ENCODE measurements around the gene DLEC1.

Gene DLEC1

DNA sequence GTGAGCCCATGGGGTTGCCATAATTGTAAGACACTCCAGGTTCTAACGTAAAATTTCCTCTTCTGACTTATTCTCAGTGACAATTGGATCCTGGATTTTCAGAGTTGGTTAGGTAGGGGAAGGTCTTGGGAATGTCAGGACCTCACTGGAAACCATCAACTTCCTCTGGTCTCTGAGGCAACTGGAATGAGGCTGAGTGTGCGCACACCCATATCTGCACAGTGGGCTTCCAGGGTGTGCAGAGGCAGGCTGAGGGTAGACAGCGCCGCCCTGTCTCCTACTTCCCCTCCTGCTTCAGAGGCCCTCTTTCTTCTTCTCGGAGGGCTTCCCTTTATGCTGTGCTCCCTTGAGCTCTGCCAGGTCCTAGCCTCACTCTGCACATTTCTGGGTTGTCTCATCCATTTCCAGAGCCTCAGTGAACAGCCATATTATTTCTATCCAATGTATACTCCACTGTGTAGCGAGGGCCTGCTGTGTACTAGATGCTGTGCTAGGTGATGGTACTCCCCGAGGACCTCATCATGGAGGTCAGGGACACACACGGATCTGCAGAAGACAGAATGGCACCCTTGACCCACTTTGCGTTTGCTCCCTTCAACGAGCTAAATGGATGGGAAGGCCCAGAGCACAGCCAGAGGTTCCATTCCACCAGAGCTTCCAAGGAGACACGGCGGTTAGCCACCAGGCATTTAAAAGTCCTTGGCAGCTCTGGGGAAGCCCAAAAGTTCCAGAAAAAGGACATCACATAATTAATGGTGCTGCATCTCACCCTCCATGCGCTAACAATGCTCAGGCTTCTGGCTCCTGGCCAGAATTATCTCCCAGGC is 79.6 kb downstream of the DLEC1 start:
- DNase-seq (no peak), ATAC-seq (replicated peaks) (no peak)
- H3K4me1 Mint-ChIP-seq (ENCODE audit: low read depth in 2 of 2) = peaks cover 12 to 14% of the 10 kb centered on the region in 2 donors
- no peak overlapping the region for H3K4me3 Mint-ChIP-seq
- peak overlapping the region; percentile 58 to 80 for H3K27ac Mint-ChIP-seq
- no peaks in the 10 kb centered on the region for H3K27me3 Mint-ChIP-seq
- H3K9me3 Mint-ChIP-seq = no peaks in the 10 kb centered on the region
- H3K36me3 Mint-ChIP-seq (ENCODE audit: insufficient read depth) = peaks cover 41% of the 10 kb centered on the region

DNA sequence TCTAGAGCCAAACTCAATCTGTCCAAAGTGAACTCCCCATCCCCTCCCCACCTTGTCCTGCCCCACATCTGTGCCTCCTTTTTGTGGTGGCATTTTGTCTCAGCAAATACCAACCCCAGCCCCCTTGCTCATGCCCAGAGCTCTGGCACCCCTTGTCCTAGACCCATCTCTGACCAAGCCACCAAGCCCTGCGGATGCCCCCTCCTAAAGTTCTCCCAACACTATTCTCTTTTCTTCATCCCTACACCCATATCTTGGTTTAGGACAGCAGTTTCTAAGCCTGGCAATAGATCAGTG is 80.2 kb downstream of the DLEC1 start:
- H3K27me3 Mint-ChIP-seq = no peaks in the 10 kb centered on the region
- H3K4me1 Mint-ChIP-seq (ENCODE audit: low read depth in 2 of 2) = peaks cover 12 to 14% of the 10 kb centered on the region in 2 donors
- peak overlapping the region; percentile 58 to 80 for H3K27ac Mint-ChIP-seq
- H3K9me3 Mint-ChIP-seq = no peaks in the 10 kb centered on the region
- DNase-seq (no peak), ATAC-seq (replicated peaks) (no peak)
- peaks cover 46% of the 10 kb centered on the region for H3K36me3 Mint-ChIP-seq (ENCODE audit: insufficient read depth)
- no peak overlapping the region for H3K4me3 Mint-ChIP-seq

GRCh38 chr3:38119821-38120692 is 81.0 kb downstream of the DLEC1 start:
- H3K4me3 Mint-ChIP-seq = no peak overlapping the region
- H3K9me3 Mint-ChIP-seq = no peaks in the 10 kb centered on the region
- H3K36me3 Mint-ChIP-seq (ENCODE audit: insufficient read depth) = peaks cover 55% of the 10 kb centered on the region
- ATAC-seq (replicated peaks) (no peak), DNase-seq (no peak)
- H3K27ac Mint-ChIP-seq = peak overlapping the region in 1 of 2 donors; percentile 80
- H3K27me3 Mint-ChIP-seq = no peaks in the 10 kb centered on the region
- peaks cover 12 to 17% of the 10 kb centered on the region in 2 donors for H3K4me1 Mint-ChIP-seq (ENCODE audit: low read depth in 2 of 2)

DNA sequence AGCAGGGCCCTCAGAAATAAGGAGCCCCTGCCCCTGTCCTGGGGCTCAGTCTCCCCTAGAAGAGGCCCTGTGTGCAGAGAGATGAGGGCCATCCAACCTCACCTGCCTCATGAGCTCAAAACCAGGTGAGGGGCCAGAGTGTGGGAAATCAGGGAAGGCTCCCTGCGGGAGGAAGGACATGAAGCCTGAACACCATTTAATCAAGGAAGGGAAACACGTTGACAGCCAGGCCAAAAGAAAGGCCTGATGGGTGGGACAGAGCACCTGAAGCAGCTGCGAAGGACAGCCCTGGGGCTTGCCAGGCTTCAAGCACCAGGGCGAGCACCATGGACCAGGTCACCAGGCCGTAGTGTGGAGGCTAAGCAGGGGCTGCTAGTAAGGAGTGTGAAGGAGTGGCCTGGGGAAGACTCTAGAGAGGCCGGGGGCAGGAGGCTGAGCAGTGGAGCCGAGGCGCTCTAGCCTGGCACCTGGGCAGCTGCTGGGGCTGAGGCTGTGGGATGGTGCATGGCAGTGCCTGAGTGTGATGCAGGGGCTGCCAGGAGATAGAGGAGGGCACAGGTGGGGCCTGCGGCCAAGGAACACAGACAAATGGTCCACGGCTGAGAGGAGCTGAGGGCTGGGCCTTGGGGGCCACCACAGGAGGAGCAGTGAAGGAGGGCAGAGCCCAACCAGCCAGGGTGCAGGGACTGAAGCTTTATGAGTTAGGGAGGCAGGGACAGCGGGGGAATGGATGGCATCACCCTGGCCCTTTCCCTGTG is 81.9 kb downstream of the DLEC1 start:
- ATAC-seq (replicated peaks) (no peak), DNase-seq (no peak)
- Mint-ChIP-seq H3K9me3 (no peaks in the 10 kb centered on the region), H3K36me3 (ENCODE audit: insufficient read depth) (peaks cover 58% of the 10 kb centered on the region), H3K27ac (peak overlapping the region in 1 of 2 donors; percentile 72), H3K27me3 (no peaks in the 10 kb centered on the region), H3K4me3 (no peak overlapping the region), H3K4me1 (ENCODE audit: low read depth in 2 of 2) (peaks cover 17 to 19% of the 10 kb centered on the region in 2 donors)

DNA sequence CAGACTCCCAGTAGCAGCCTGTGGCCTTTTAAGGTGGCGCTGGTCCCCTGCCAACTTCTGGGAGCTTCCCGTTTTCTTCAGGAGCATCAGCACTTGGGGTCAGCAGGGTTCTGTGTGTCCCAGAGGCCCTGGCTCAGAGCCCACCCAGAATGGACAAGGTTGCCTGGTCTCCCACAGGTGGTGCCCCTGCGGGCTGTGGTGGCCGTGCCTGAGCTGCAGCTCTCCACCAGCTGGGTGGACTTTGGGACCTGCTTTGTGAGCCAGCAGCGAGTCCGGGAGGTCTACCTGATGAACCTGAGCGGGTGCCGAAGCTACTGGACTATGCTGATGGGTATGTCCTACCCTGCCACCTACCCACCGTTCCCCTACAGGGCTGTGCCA is 82.4 kb downstream of the DLEC1 start:
- Mint-ChIP-seq H3K27ac (no peak overlapping the region), H3K9me3 (no peaks in the 10 kb centered on the region), H3K36me3 (ENCODE audit: insufficient read depth) (peaks cover 60% of the 10 kb centered on the region), H3K4me1 (ENCODE audit: low read depth in 2 of 2) (peaks cover 17 to 19% of the 10 kb centered on the region in 2 donors), H3K4me3 (no peak overlapping the region), H3K27me3 (no peaks in the 10 kb centered on the region)
- DNase-seq (no peak), ATAC-seq (replicated peaks) (no peak)

DNA sequence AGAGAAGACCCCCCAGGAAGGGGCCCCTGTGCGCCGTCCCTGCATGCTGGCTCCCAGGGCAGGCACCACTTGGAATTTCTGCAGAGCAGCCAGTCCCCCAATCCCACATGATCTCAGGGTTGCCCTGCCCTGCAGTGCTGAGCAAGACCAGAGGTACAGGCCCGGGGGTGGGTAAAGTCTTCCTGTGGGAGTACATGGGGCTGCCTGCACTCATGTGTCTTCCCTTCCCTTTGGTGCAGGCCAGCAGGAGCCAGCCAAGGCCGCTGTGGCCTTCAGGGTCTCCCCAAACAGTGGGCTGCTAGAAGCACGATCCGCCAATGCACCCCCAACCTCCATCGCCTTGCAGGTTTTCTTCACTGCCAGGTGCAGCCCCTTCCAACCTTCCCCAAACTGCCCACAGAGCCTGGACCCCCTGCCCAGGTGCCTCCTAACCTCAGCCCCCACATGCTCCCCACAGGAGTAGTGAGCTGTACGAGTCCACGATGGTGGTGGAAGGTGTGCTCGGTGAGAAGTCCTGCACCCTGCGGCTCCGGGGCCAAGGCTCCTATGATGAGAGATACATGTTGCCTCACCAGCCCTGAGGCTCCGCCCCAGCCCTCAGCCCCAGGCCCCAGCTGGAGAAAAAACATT is 82.9 kb downstream of the DLEC1 start:
- H3K36me3 Mint-ChIP-seq (ENCODE audit: insufficient read depth) = peaks cover 64% of the 10 kb centered on the region
- peak overlapping the region in 1 of 2 donors; percentile 75 for H3K27ac Mint-ChIP-seq

DNA sequence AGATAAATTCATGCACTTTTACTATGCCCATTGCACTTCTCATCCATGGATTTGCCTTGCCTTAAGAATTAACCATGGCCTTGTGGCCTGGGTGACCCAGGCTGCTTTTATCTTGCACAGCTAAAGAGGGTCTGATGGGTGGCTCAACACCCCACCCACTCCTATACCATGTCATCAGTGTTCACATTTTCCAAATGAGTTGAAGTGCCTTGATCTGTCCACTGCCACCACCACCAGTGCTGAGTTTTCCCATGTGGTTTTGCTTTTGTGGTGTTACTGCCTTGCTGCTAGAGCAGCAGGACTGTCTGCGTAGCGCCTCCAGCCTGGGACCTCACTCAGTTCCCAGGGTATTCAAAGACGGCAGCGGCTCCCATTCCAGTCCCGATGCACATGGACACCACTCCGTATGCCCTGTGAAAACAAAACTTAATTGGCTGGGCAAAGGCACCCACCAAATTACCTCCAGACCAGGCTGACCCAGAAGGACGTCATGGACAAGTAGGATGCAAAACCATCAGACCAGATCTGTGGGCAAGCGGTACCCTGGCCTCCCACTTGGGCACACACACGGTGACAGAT is 83.8 kb downstream of the DLEC1 start:
- no peaks in the 10 kb centered on the region for H3K27me3 Mint-ChIP-seq
- H3K4me1 Mint-ChIP-seq (ENCODE audit: low read depth in 2 of 2) = peaks cover 17 to 19% of the 10 kb centered on the region in 2 donors
- no peak overlapping the region for H3K27ac Mint-ChIP-seq
- no peak for DNase-seq
- H3K4me3 Mint-ChIP-seq = no peak overlapping the region
- H3K9me3 Mint-ChIP-seq = no peaks in the 10 kb centered on the region
- ATAC-seq (replicated peaks) = no peak
- peaks cover 68% of the 10 kb centered on the region for H3K36me3 Mint-ChIP-seq (ENCODE audit: insufficient read depth)

More for the DNA sequence above, 82.9 kb downstream of the DLEC1 start:
- Mint-ChIP-seq H3K4me3 (no peak overlapping the region), H3K27me3 (no peaks in the 10 kb centered on the region), H3K4me1 (ENCODE audit: low read depth in 2 of 2) (peaks cover 17 to 19% of the 10 kb centered on the region in 2 donors), H3K9me3 (no peaks in the 10 kb centered on the region)
- no peak for ATAC-seq (replicated peaks)
- DNase-seq = no peak

GRCh38 chr3:38124324-38125122 is 85.5 kb downstream of the DLEC1 start:
- no peaks in the 10 kb centered on the region for H3K27me3 Mint-ChIP-seq
- no peaks in the 10 kb centered on the region for H3K9me3 Mint-ChIP-seq
- peaks cover 69% of the 10 kb centered on the region for H3K36me3 Mint-ChIP-seq (ENCODE audit: insufficient read depth)
- H3K4me1 Mint-ChIP-seq (ENCODE audit: low read depth in 2 of 2) = peaks cover 10 to 11% of the 10 kb centered on the region in 2 donors
- H3K4me3 Mint-ChIP-seq = no peak overlapping the region
- ATAC-seq (replicated peaks) (no peak), DNase-seq (no peak)
- peak overlapping the region in 1 of 2 donors; percentile 54 for H3K27ac Mint-ChIP-seq

GRCh38 chr3:38125305-38126120 is 86.5 kb downstream of the DLEC1 start:
- Mint-ChIP-seq H3K36me3 (ENCODE audit: insufficient read depth) (peaks cover 70% of the 10 kb centered on the region), H3K27me3 (no peaks in the 10 kb centered on the region), H3K9me3 (no peaks in the 10 kb centered on the region), H3K4me3 (no peak overlapping the region), H3K4me1 (ENCODE audit: low read depth in 2 of 2) (peaks cover 10 to 15% of the 10 kb centered on the region in 2 donors), H3K27ac (peak overlapping the region; percentile 49 to 83)
- ATAC-seq (replicated peaks) (no peak), DNase-seq (no peak)

DNA sequence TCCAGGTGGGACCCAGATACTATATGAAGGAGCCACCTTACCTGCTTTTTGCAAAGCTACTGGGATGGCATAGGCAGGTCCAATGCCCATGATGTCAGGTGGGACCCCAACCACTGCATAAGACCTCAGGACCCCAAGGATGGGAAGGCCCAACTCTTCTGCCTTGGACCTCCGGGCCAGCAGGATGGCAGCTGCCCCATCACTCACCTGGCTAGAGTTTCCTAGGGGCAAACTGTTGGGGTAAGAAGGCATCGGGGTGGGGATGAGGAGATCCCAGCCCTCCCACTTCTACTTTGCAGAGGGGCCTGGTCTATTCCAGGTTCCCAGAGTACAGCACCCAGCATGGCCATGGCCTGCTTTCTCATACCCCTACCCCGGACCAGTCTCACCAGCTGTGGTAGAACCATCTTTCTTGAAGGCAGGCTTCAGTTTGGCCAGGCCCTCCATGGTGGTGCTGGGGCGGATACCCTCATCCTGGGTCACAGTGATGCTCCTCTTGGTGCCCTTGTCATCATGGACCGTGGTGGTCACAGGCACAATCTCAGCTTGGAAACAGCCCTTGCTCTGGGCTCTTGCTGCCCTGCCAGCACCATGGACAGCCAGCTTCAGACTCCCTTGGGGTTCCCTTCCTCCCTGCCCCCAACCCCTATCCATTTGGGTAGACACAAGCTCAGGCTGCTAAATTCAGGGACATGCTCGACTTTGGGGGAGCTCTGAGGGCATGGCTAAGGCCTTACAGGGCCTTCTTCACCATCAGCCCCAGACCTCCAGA is 87.3 kb downstream of the DLEC1 start:
- Mint-ChIP-seq H3K9me3 (no peaks in the 10 kb centered on the region), H3K27ac (peak overlapping the region; percentile 49 to 83), H3K4me3 (no peak overlapping the region)

More for the DNA sequence above, 87.3 kb downstream of the DLEC1 start:
- Mint-ChIP-seq H3K27me3 (no peaks in the 10 kb centered on the region), H3K36me3 (ENCODE audit: insufficient read depth) (peaks cover 66% of the 10 kb centered on the region), H3K4me1 (ENCODE audit: low read depth in 2 of 2) (peaks cover 8 to 19% of the 10 kb centered on the region in 2 donors)
- ATAC-seq (replicated peaks) = no peak
- DNase-seq = no peak
